Endothelial cell of umbilical vein (primary cell): ENCODE measurements around the gene GGTA1. TPM values are rescaled to one million over a fixed set of nuclear protein-coding genes. Genes with fewer than 3 reads are reported as not detected.

ENCODE experiments used
- BruUV-seq: library from RNA; stranded (reverse); fragments of 400-500 nt; replicated peaks from 2 replicates; lab custom pipeline; 2021; lab: Mats Ljungman, UMichigan
- CTCF ChIA-PET: fragments of 300-600, 350-600 bp; sonication (Branson Sonifier 250); formaldehyde crosslinking; loops from one replicate; lab custom pipeline; 2021; ENCODE audit warnings: antibody characterized with exemption, inconsistent platforms; lab: Charles Lee
- POLR2A ChIA-PET: fragments of 300-600, 350-600 bp; sonication (Branson Sonifier 250); formaldehyde crosslinking; loops from one replicate; lab custom pipeline; 2021; ENCODE audit warnings: antibody characterized with exemption, inconsistent platforms; lab: Charles Lee
- DNase-seq: peaks from one replicate; pipeline ENCODE4 v3.0.0-alpha.2; 2011; ENCODE audit warnings: low read depth, low spot score
- FAIRE-seq: peaks from 2 replicates; lab custom pipeline; 2011; peaks lifted over from hg19 to GRCh38; lab: Jason Lieb, UNC
- H2AFZ ChIP-seq: 2 replicates; pipeline ENCODE4 v1.6.0; 2012; ENCODE audit warnings: low read depth, low read length, control low read depth, inconsistent platforms
- H3K27ac ChIP-seq: 2 replicates; pipeline ENCODE4 v1.5.1; 2011; ENCODE audit warnings: low read depth, mild to moderate bottlenecking, control low read depth, low read length, moderate library complexity; ENCODE audit not compliant: insufficient read depth
- H3K27me3 ChIP-seq, 2 experiments: 2 replicates each; pipeline versions ENCODE4 v1.6.0 to v1.6.1; 2011; ENCODE audit warnings: low read length in 2 of 2, mixed read lengths in 1 of 2; ENCODE audit not compliant: control insufficient read depth in 2 of 2, insufficient read depth in 2 of 2
- H3K36me3 ChIP-seq, 2 experiments: 2 replicates in 1 of 2; 3 replicates in 1 of 2; pipeline ENCODE4 v1.5.1; 2011; ENCODE audit warnings: low read length in 2 of 2, mild to moderate bottlenecking in 1 of 2, moderate library complexity in 1 of 2; ENCODE audit not compliant: control insufficient read depth in 2 of 2, insufficient read depth in 2 of 2; ENCODE audit errors: extremely low read depth in 1 of 2
- H3K4me1 ChIP-seq: 3 replicates; pipeline ENCODE4 v1.5.1; 2011; ENCODE audit warnings: mild to moderate bottlenecking, low read length; ENCODE audit not compliant: control insufficient read depth, insufficient read depth; ENCODE audit errors: extremely low read depth
- H3K4me2 ChIP-seq: 2 replicates; pipeline ENCODE4 v1.6.1; 2011; ENCODE audit warnings: low read length, control low read depth, mixed read lengths; ENCODE audit not compliant: insufficient read depth
- H3K4me3 ChIP-seq, 3 experiments: fragments of 200-600 bp in 1 of 3; sonication (generic), shearing (Covaris generic) in 1 of 3; replicated peaks in 1 of 3; 2 replicates each; pipeline ENCODE4 v1.5.1; 2011 to 2016; ENCODE audit warnings: control low read depth in 3 of 3, low read length in 3 of 3, mild to moderate bottlenecking in 2 of 3, inconsistent platforms in 1 of 3, low read depth in 1 of 3, moderate library complexity in 1 of 3; ENCODE audit not compliant: insufficient read depth in 1 of 3
- H3K79me2 ChIP-seq: 2 replicates; pipeline ENCODE4 v1.6.0; 2012; ENCODE audit warnings: low read length, inconsistent platforms; ENCODE audit not compliant: control insufficient read depth, insufficient read depth
- H3K9ac ChIP-seq: replicated peaks from 2 replicates; pipeline ENCODE3; 2011; ENCODE audit warnings: low read length, control low read depth; ENCODE audit not compliant: insufficient read depth; ENCODE audit errors: extremely low read depth
- H3K9me1 ChIP-seq: replicated peaks from 3 replicates; pipeline ENCODE4 v1.6.0; 2011; ENCODE audit warnings: mild to moderate bottlenecking, low read length; ENCODE audit not compliant: control insufficient read depth, insufficient read depth; ENCODE audit errors: extremely low read depth
- H3K9me3 ChIP-seq: replicated peaks from 2 replicates; pipeline ENCODE4 v1.5.1; 2012; ENCODE audit warnings: low read length, inconsistent platforms; ENCODE audit not compliant: control insufficient read depth, insufficient read depth
- H4K20me1 ChIP-seq: replicated peaks from 2 replicates; pipeline ENCODE3; 2011; ENCODE audit warnings: mild to moderate bottlenecking, low read length; ENCODE audit not compliant: control insufficient read depth, insufficient read depth; ENCODE audit errors: extremely low read depth
- EZH2 ChIP-seq: IDR thresholded peaks from 2 replicates; pipeline ENCODE4 v1.6.1; 2012; ENCODE audit warnings: borderline replicate concordance, low read depth, mild to moderate bottlenecking, moderate library complexity, low read length, inconsistent platforms; ENCODE audit not compliant: severe bottlenecking
- GATA2 ChIP-seq: IDR thresholded peaks from 2 replicates; pipeline ENCODE4 v1.7.0; 2011; ENCODE audit warnings: low read depth, mild to moderate bottlenecking, moderate library complexity, mixed read lengths, low read length; ENCODE audit not compliant: insufficient read length, insufficient read depth
- JUN ChIP-seq: IDR thresholded peaks from 2 replicates; pipeline ENCODE4 v1.6.1; 2011; ENCODE audit warnings: borderline replicate concordance, low read depth; ENCODE audit not compliant: insufficient read length, insufficient read depth
- MYC ChIP-seq: IDR thresholded peaks from one replicate; pipeline ENCODE4 v1.6.1; 2011; ENCODE audit warnings: mild to moderate bottlenecking, low read depth, low read length
- dilution Hi-C: fragments of 300-500 bp; cut with MboI; formaldehyde crosslinking; loops from one replicate; pipeline ENCODE4 v1.15.0; 2019; ENCODE audit warnings: low sequenced_read_pairs; ENCODE audit not compliant: extremely low pct_ligation_motif_present
- intact Hi-C: fragments of 100-400 bp; cut with micrococcal nuclease; formaldehyde crosslinking; loops from one replicate; pipeline ENCODE4 v1.10.0; 2022
- polyA plus RNA-seq, 4 experiments: library from polyadenylated mRNA; depleted of rRNA in 3 of 4; stranded (reverse) in 3 of 4; unstranded in 1 of 4; fragments of >200 nt; gene quantifications; 2 replicates each; pipeline versions ENCODE4 v1.2.1 to v1.2.3, GENCODE V29; 2011 to 2012; ENCODE audit warnings: missing spikeins in 1 of 4
- total RNA-seq: library from RNA; stranded (reverse); gene quantifications from 2 replicates; pipeline ENCODE4 v1.2.3, GENCODE V29; 2021
- TF ChIP-seq, protein P1 (sequence below): IDR thresholded peaks from 2 replicates; pipeline ENCODE4 v1.6.1; 2011; ENCODE audit not compliant: insufficient read depth, insufficient read length

The GGTA1 gene
- total and polyA plus RNA-seq, 2 donors (not counting 3 experiments of a cell fraction or from before 2014, with no cell fraction given): not detected

DNA sequence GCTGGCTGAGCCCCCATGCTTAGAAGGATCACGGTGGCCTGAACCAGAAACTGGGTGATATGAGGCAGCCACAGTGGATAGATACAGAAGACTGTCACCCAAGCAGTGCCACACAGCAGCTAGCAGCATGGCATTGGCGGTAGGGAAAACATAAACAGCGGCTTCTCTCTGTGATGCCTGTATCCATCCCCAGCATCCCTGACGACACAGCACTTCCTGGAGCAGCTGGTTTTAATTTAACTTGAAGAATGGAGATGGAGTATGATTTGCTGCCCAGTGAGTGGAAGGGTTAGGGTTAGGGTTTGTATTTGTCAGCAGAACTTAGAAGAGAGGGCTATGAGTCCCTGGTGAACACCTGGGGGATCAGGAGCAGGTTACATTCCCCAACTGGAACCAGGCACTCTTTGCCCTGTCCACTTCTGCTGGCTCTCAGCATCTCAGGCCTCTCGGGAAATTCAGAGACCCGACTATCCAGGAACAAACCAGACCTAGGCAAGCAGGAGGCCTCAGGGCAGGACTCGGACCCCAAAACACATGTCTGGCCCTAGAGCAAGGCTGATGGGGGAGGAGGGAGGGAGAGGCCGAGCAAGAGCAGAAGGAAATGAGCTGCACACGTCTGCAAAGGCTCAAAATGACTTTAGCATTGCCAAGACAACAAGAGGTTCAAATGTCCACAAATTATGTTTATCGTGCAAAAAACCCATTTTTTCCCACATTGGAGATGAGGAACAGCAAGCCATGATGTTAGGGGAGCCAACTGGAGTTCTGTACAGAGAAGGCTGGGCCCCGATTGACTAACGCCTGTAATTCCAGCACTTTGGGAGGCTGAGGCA, 6.5 kb upstream of the GGTA1 start:
- POLR2A ChIA-PET: no interaction called here
- no peak overlapping the region for H3K27ac ChIP-seq

DNA sequence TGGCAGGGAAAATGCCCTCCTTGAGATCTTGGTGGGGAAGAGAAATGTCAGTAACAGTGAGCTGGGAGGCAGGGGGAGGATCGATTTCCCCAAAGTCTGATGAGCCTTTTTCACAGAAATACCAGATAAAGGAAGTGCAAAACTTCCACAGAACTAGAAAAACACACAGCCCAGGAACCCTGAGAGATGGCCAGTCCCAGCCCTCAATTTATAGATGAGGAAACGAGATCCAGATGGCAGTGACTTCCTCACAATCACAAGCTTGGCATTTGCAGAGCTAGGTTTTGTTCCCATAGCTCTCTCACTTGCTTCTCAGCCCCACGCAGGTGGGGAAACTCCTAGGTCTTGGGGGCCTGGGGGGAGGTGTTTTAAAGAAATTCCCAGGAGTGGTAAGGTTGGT, 3.8 kb upstream of the GGTA1 start:
- DNase-seq (no peak), FAIRE-seq (no peak)
- dilution Hi-C loops (no loop called here), intact Hi-C loops (no loop called here)
- Histone ChIP-seq H3K4me1 (peaks cover 14% of the 10 kb centered on the region), H4K20me1 (no peaks in the 10 kb centered on the region), H3K4me2 (no peak overlapping the region), H3K36me3 (no peaks in the 10 kb centered on the region), H3K9ac (no peak overlapping the region), H3K27ac (no peak overlapping the region), H3K9me3 (no peaks in the 10 kb centered on the region), H3K79me2 (no peaks in the 10 kb centered on the region), H3K4me3 (no peak overlapping the region), H2AFZ (no peak overlapping the region), H3K9me1 (no peaks in the 10 kb centered on the region), H3K27me3 (peaks cover 9 to 16% of the 10 kb centered on the region in 2 experiments)
- CTCF ChIA-PET: no interaction called here
- no TSS peak for BruUV-seq
- TF ChIP-seq EZH2 (no peak), MYC (no peak), JUN (no peak)
- TF ChIP-seq, protein P1, sequence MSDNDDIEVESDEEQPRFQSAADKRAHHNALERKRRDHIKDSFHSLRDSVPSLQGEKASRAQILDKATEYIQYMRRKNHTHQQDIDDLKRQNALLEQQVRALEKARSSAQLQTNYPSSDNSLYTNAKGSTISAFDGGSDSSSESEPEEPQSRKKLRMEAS: no peak
- POLR2A ChIA-PET: no interaction called here

More for the DNA sequence above, 6.5 kb upstream of the GGTA1 start:
- FAIRE-seq (no peak), DNase-seq (no peak)
- CTCF ChIA-PET: no interaction called here
- Histone ChIP-seq H3K4me2 (no peak overlapping the region), H3K9ac (no peak overlapping the region), H3K9me3 (no peaks in the 10 kb centered on the region), H3K4me1 (no peaks in the 10 kb centered on the region), H2AFZ (no peak overlapping the region), H3K27me3 (peaks cover 3 to 7% of the 10 kb centered on the region in 2 experiments), H3K36me3 (no peaks in the 10 kb centered on the region), H3K79me2 (no peaks in the 10 kb centered on the region), H4K20me1 (no peaks in the 10 kb centered on the region), H3K4me3 (no peak overlapping the region), H3K9me1 (no peaks in the 10 kb centered on the region)
- BruUV-seq: no TSS peak
- dilution Hi-C loops (no loop called here), intact Hi-C loops (no loop called here)
- TF ChIP-seq JUN (no peak), GATA2 (no peak), EZH2 (no peak), MYC (no peak)
- TF ChIP-seq, protein P1: no peak
